Neural crest cell (in vitro differentiated cells): ENCODE data around the gene RTF1. TPM values are rescaled to one million over a fixed set of nuclear protein-coding genes. Genes with fewer than 3 reads are reported as not detected.

Experiments
- DNase-seq: peaks from one replicate; pipeline ENCODE4 v3.0.0; 2021; ENCODE audit warnings: low read depth, mixed read lengths, low spot score
- H3K27ac Mint-ChIP-seq: one replicate; pipeline ENCODE4 v1.8.0; 2021; ENCODE audit warnings: mild to moderate bottlenecking, mixed read lengths; ENCODE audit not compliant: unreplicated experiment
- H3K27me3 Mint-ChIP-seq: 2 replicates; pipeline ENCODE4 v1.8.0; 2021; ENCODE audit warnings: low read depth, mild to moderate bottlenecking, mixed read lengths
- H3K36me3 Mint-ChIP-seq: 2 replicates; pipeline ENCODE4 v1.8.0; 2021; ENCODE audit warnings: low read depth, mild to moderate bottlenecking, mixed read lengths
- H3K4me1 Mint-ChIP-seq: 2 replicates; pipeline ENCODE4 v1.8.0; 2021; ENCODE audit warnings: mixed read lengths
- H3K4me3 Mint-ChIP-seq: one replicate; pipeline ENCODE4 v1.8.0; 2021; ENCODE audit warnings: mild to moderate bottlenecking, mixed read lengths
- H3K9me3 Mint-ChIP-seq: 2 replicates; pipeline ENCODE4 v1.8.0; 2021; ENCODE audit warnings: mixed read lengths
- CTCF ChIP-seq: fragments of 200-600 bp; sonication (generic); conservative IDR thresholded peaks from 2 replicates; pipeline ENCODE4 v1.5.0; 2021; ENCODE audit warnings: antibody characterized with exemption, mild to moderate bottlenecking
- total RNA-seq: library from RNA; stranded (reverse); gene quantifications from 2 replicates; pipeline ENCODE4 v1.2.1, GENCODE V29; 2021

The RTF1 gene
- total RNA-seq, 1 donor from 2014 or later = 66.3 TPM

GRCh38 chr15:41494190-41494921 is 77.5 kb downstream of the RTF1 start:
- DNase-seq = peak; percentile 33
- no peak overlapping the region for H3K27ac Mint-ChIP-seq
- peak; percentile 18 for TF ChIP-seq CTCF
- peaks cover 12% of the 10 kb centered on the region for H3K4me1 Mint-ChIP-seq
- peak overlapping the region; percentile 71 for H3K4me3 Mint-ChIP-seq
- H3K27me3 Mint-ChIP-seq = peaks cover 78% of the 10 kb centered on the region
- H3K36me3 Mint-ChIP-seq = no peaks in the 10 kb centered on the region
- no peaks in the 10 kb centered on the region for H3K9me3 Mint-ChIP-seq

- Mint-ChIP-seq H3K27me3 (peaks cover 86% of the 10 kb centered on the region), H3K9me3 (no peaks in the 10 kb centered on the region), H3K36me3 (no peaks in the 10 kb centered on the region), H3K4me1 (peaks cover 11% of the 10 kb centered on the region), H3K4me3 (peak overlapping the region; percentile 78), H3K27ac (no peak overlapping the region)
- peak; percentile 16 for DNase-seq
- TF ChIP-seq CTCF = peak; percentile 14
Measured at GRCh38 chr15:41494922-41495735, 78.2 kb downstream of the RTF1 start.

- peak; percentile 13 for DNase-seq
- no peaks in the 10 kb centered on the region for H3K36me3 Mint-ChIP-seq
- H3K4me1 Mint-ChIP-seq = peaks cover 9% of the 10 kb centered on the region
- peak overlapping the region; percentile 78 for H3K4me3 Mint-ChIP-seq
- TF ChIP-seq CTCF = no peak
- H3K27ac Mint-ChIP-seq = no peak overlapping the region
- no peaks in the 10 kb centered on the region for H3K9me3 Mint-ChIP-seq
- peaks cover 91% of the 10 kb centered on the region for H3K27me3 Mint-ChIP-seq
Measured at GRCh38 chr15:41495736-41496599, 79.1 kb downstream of the RTF1 start.

GRCh38 chr15:41498657-41499056 is 81.8 kb downstream of the RTF1 start:
- H3K4me1 Mint-ChIP-seq = peaks cover 5% of the 10 kb centered on the region
- H3K27me3 Mint-ChIP-seq = peaks cover 95% of the 10 kb centered on the region

More at GRCh38 chr15:41498657-41499056, 81.8 kb downstream of the RTF1 start:
- no peak for DNase-seq
- H3K9me3 Mint-ChIP-seq = no peaks in the 10 kb centered on the region
- no peak for TF ChIP-seq CTCF
- no peak overlapping the region for H3K27ac Mint-ChIP-seq
- no peaks in the 10 kb centered on the region for H3K36me3 Mint-ChIP-seq
- H3K4me3 Mint-ChIP-seq = no peak overlapping the region
